Gastrocnemius medialis (tissue), 4 donors: Measurements from ENCODE around the gene ASCL3.

Experiments used
- POLR2A ChIP-seq, 2 donors: fragments of 450-650 bp; IDR thresholded peaks; one replicate each; pipeline ENCODE4 v1.6.1; 2017; ENCODE audit warnings: antibody characterized with exemption in 2 of 2, mild to moderate bottlenecking in 2 of 2, moderate library complexity in 2 of 2
- TF ChIP-seq, protein P1 (sequence below), 5 experiments: fragments of 450-650 bp in 3 of 5; fragments of 200-600 bp in 2 of 5; sonication (generic) in 2 of 5; IDR thresholded peaks in 4 of 5; conservative IDR thresholded peaks in 1 of 5; 1 replicate in 4 of 5; 2 replicates in 1 of 5; pipeline ENCODE4 v1.5.1; 2016 to 2019; ENCODE audit warnings: antibody characterized with exemption in 5 of 5, mild to moderate bottlenecking in 3 of 5, moderate library complexity in 3 of 5

DNA sequence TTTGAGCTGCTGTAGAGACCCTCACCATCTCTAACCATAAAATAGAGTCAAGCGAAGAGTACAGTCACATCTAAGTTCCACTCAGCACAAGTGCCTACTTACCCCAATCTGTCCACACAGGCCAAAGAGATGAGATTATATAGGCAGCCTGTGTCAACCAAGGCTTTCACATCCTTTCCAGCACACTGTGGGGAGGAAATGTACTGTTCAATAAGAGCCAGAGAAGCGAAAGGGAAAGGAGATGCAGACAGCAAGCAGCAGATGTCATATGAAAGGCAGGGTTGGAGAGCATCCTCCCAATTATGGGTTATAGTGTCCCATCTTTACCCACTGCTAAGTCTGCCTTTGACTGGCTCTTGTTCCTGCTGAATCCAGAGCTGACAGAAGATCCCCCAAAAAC is 44.6 kb upstream of the ASCL3 start:
- TF ChIP-seq, protein P1, sequence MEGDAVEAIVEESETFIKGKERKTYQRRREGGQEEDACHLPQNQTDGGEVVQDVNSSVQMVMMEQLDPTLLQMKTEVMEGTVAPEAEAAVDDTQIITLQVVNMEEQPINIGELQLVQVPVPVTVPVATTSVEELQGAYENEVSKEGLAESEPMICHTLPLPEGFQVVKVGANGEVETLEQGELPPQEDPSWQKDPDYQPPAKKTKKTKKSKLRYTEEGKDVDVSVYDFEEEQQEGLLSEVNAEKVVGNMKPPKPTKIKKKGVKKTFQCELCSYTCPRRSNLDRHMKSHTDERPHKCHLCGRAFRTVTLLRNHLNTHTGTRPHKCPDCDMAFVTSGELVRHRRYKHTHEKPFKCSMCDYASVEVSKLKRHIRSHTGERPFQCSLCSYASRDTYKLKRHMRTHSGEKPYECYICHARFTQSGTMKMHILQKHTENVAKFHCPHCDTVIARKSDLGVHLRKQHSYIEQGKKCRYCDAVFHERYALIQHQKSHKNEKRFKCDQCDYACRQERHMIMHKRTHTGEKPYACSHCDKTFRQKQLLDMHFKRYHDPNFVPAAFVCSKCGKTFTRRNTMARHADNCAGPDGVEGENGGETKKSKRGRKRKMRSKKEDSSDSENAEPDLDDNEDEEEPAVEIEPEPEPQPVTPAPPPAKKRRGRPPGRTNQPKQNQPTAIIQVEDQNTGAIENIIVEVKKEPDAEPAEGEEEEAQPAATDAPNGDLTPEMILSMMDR (IDR thresholded peaks at IDR 0.05 in 4 of 5, conservative IDR thresholded peaks at IDR 0.05 in 1 of 5), result no peak
- no peak for TF ChIP-seq POLR2A (IDR thresholded peaks at IDR 0.05)
